Mucosa of descending colon (tissue), 3 donors: ENCODE data around the gene TMEM123. TPM values are rescaled to one million over a fixed set of nuclear protein-coding genes. Genes with fewer than 3 reads are reported as not detected.

Experiments used
- ATAC-seq: fragments of 200-7000 bp; cut with Tn5 transposase; one replicate; pipeline ENCODE4 v1.9.1; 2020; ENCODE audit warnings: mild to moderate bottlenecking, moderate library complexity
- DNase-seq, 3 donors: peaks; one replicate each; pipeline ENCODE4 v3.0.0-alpha.2; 2020
- H3K36me3 ChIP-seq: fragments of 200-600 bp; one replicate; pipeline ENCODE4 v1.8.0; 2021; ENCODE audit warnings: low read depth, mild to moderate bottlenecking
- H3K4me1 ChIP-seq: fragments of 200-600 bp; one replicate; pipeline ENCODE4 v1.8.0; 2021; ENCODE audit warnings: low read depth, mild to moderate bottlenecking
- H3K4me3 ChIP-seq: fragments of 200-600 bp; one replicate; pipeline ENCODE4 v1.8.0; 2021; ENCODE audit warnings: mild to moderate bottlenecking
- H3K9me3 ChIP-seq: fragments of 200-600 bp; one replicate; pipeline ENCODE4 v1.8.0; 2021; ENCODE audit warnings: mild to moderate bottlenecking
- intact Hi-C, 2 donors: fragments of 100-400 bp; cut with DNase I in 1 of 2; cut with micrococcal nuclease in 1 of 2; formaldehyde crosslinking; loops; one replicate each; pipeline versions ENCODE4 v1.11.0 to v1.11.1; 2022; cut with DNase I, micrococcal nuclease
- total RNA-seq, 3 donors: library from RNA; stranded (reverse); fragmentation: NEBNext Ultra II Directional in 2 of 3; extraction: Animal tissue kit (Norgen Biotek cat#: 25700) in 2 of 3; gene quantifications; one replicate each; pipeline versions ENCODE4 v1.2.1 to v1.2.4, GENCODE V29; 2021 to 2023
- TF ChIP-seq, protein P1 (sequence below): fragments of 200-600 bp; IDR thresholded peaks from one replicate; pipeline ENCODE4 v1.8.0; 2022; ENCODE audit warnings: antibody characterized with exemption, mild to moderate bottlenecking
- donor health status: DM: no; HTN: no; CAD: no; lungs with moderate emphysema.
- donor health status: DM: no; HTN: no; CAD: no.
- donor health status: DM: no; HTN: yes; CAD: no.

The TMEM123 gene
- total RNA-seq, 3 donors from 2014 or later: 153 to 205 (median 157) TPM

DNA sequence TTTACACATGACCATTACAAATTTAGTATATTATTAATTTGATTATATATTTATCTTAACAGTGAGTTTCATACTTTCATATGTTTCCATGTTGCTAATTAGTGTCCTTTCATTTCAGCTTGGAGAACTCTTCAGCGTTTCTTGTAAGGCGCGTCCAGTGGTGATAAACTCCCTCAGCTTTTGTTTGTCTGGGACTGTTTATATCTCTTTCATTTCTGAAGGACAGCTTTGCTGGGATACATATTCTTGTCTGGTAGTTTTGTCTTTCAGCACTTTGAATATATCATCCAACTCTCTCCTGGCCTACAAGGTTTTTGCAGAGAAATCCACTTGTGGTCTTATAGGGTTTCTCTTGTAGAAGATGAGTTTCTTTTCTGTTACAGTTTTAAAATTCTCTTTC lies 93.2 kb downstream of the TMEM123 start:
- TF ChIP-seq, protein P1, sequence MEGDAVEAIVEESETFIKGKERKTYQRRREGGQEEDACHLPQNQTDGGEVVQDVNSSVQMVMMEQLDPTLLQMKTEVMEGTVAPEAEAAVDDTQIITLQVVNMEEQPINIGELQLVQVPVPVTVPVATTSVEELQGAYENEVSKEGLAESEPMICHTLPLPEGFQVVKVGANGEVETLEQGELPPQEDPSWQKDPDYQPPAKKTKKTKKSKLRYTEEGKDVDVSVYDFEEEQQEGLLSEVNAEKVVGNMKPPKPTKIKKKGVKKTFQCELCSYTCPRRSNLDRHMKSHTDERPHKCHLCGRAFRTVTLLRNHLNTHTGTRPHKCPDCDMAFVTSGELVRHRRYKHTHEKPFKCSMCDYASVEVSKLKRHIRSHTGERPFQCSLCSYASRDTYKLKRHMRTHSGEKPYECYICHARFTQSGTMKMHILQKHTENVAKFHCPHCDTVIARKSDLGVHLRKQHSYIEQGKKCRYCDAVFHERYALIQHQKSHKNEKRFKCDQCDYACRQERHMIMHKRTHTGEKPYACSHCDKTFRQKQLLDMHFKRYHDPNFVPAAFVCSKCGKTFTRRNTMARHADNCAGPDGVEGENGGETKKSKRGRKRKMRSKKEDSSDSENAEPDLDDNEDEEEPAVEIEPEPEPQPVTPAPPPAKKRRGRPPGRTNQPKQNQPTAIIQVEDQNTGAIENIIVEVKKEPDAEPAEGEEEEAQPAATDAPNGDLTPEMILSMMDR: no peak
- Histone ChIP-seq H3K36me3 (no peaks in the 10 kb centered on the region), H3K9me3 (no peaks in the 10 kb centered on the region), H3K4me3 (no peak overlapping the region), H3K4me1 (no peaks in the 10 kb centered on the region)
- DNase-seq (no peak), ATAC-seq (no peak)
- intact Hi-C loops: no loop called here

DNA sequence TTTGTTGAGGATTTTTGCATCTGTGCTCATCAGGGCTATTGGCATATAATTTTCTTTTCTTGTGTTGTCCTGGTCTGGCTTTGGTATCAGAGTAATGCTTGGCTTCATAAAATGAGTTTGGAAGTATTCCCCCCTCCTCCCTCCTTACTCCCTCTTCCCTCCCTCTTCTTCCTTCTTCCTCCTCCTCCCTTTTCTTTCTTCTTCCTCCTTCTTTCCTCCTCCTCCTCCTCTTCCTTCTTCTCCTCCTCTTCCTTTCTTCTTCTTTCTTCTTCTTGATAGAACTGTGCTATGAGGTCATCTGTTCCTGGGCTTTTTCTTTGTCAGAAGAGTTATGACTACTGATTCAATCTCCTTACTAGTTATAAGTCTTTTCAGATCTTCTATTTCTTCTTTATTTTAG lies 95.4 kb downstream of the TMEM123 start:
- H3K4me3 ChIP-seq: no peak overlapping the region
- TF ChIP-seq, protein P1: no peak
- DNase-seq (no peak), ATAC-seq (no peak)
- no peaks in the 10 kb centered on the region for H3K9me3 ChIP-seq
- H3K36me3 ChIP-seq: no peaks in the 10 kb centered on the region
- H3K4me1 ChIP-seq: no peaks in the 10 kb centered on the region
- intact Hi-C loops: no loop called here

DNA sequence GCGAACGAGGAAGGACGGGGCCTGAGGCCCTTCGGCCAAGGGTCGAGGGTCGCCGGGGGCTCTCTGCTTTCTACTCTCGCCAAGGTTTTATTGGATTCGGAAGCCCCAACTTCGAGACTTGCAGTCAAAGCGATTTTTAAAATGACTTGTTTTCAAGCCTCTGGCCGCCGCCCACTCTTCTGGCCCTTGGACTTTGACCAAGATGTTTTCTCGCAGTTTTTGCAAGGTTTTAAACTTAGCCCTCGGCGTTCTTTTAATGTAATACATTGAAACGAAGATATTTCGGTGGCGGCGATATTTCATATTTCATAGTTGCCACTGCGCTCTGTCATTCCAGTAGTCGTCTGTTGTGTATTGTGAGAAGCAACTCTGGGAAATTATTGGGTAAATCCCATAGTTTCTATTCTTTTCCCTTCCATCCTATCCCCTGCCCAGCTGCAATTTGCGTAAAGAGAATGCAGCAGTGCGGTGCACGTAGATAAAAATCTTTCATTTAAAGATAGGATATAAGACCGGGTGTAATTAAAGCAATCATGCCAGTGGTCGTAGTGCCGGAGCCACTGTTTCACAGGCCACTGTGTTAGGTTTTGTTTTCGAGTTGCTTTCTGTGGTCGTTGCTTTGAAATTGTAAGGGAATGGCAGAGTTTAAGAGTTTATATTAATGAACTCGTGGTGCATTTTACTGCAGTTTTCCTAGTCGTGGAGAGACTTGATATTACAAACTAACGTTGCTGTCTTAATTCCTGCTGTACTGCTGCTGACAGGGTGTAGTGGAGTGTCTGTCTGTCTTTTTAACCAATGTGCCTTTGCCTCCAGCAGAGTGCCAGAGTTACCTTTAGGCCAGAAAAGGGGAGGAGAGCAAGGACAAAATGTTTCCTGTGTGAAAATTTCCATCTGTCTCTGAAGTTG lies 104.8 kb downstream of the TMEM123 start:
- Histone ChIP-seq H3K4me3 (peak overlapping the region; percentile 75), H3K36me3 (no peaks in the 10 kb centered on the region), H3K9me3 (no peaks in the 10 kb centered on the region), H3K4me1 (peaks cover 12% of the 10 kb centered on the region)
- intact Hi-C loops: loop anchor here in 1 of 2 donors (10.0 kb wide), 1 partner anchor 147 kb away; no protein-coding TSS in a partner anchor
- DNase-seq (peak in 1 of 3 donors; percentile 76), ATAC-seq (peak; percentile 62)
- TF ChIP-seq, protein P1: no peak

DNA sequence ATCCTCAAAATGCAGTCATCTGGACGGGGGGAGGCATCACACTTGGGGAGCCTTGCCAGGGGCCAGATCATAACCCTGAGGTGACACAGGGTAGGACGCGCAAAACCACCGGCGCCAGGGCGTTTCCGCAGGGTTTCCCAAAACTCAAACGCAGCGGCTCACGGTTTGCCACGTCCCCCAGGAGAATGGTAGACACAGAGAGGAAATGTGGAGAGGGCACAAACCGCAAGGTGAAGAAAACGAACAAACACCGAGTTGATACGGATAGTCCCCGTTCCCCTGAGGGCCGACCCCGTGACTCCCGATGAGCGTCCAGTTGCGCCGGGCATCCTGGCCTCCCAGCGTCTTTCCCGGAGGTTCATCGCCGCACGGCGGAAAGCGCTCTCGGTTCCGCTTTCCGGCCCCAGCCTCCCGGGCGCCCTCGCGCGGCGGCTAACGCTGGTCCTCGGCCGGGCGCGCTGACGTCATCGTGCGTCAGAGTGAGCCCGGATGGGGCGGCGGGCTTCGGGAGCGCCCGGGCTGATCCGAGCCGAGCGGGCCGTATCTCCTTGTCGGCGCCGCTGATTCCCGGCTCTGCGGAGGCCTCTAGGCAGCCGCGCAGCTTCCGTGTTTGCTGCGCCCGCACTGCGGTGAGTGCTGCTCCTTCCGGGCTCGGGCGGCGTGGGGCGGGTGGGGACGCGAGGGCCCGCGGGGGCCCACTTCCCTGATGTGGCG lies 105.7 kb downstream of the TMEM123 start, which contains the start of gene BIRC2:
Gene BIRC2 (plus strand): TSS at position 467 of the 714 bp plus-strand sequence. CDS start 2,641 bp downstream, outside the sequence.
- Histone ChIP-seq H3K36me3 (no peaks in the 10 kb centered on the region), H3K4me3 (peak within 1 kb of the TSS; percentile 75), H3K4me1 (peaks cover 12% of the 10 kb centered on the region), H3K9me3 (no peaks in the 10 kb centered on the region)
- intact Hi-C loops: loop anchor here in 1 of 2 donors (10.0 kb wide), 1 partner anchor 148 kb away; no protein-coding TSS in a partner anchor
- TF ChIP-seq, protein P1: peak; percentile 84
- DNase-seq: peak; percentile 96 to 98 (median 97)
- ATAC-seq: peak; percentile 98

DNA sequence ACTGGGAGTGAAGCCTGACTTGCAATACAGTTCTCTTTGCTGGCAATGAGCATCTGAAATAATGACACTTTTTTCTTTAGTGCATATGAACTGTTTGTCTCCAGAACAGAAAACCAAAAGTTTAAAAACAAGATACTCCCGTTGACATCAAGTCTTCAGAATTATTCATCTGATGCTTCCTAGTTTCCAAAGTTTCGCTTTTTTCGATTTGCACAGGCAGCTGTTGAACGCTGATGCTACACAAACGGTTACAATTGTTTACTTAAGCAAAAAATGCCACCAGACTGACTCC lies 106.2 kb downstream of the TMEM123 start:
- peaks cover 12% of the 10 kb centered on the region for H3K4me1 ChIP-seq
- intact Hi-C loops: loop anchor here in 1 of 2 donors (10.0 kb wide), 1 partner anchor 148 kb away; no protein-coding TSS in a partner anchor
- no peaks in the 10 kb centered on the region for H3K9me3 ChIP-seq

More for the DNA sequence above, 106.2 kb downstream of the TMEM123 start:
- no peaks in the 10 kb centered on the region for H3K36me3 ChIP-seq
- peak overlapping the region; percentile 75 for H3K4me3 ChIP-seq
- ATAC-seq: no peak
- DNase-seq: no peak
- TF ChIP-seq, protein P1: no peak

Other genes starting within 250 kb of the TMEM123 start
- gene BIRC3, start 135.3 kb downstream of the TMEM123 start, total RNA-seq: 100 to 1,000 TPM in 1 of 3 donors, 10 to 100 TPM in 2; 26.1 to 116 (median 45.4) TPM
- gene BIRC2, start 105.6 kb downstream of the TMEM123 start, total RNA-seq: 10 to 100 TPM; 42.8 to 55.0 (median 45.2) TPM
- gene MMP7, start 78.0 kb upstream of the TMEM123 start, total RNA-seq: not detected
- gene MMP20, start 172.6 kb upstream of the TMEM123 start, total RNA-seq: not detected